ENCODE measurements around the gene IMMP1L.
"Not testable (repeated sequence)": the region's sequence is repeated elsewhere in the genome, so short reads cannot be mapped to it uniquely, and the experiment has no call there.

IMMP1L gene

GRCh38 chr11:31509429-31510345, at the start of gene IMMP1L, which contains the start of gene ELP4:
Gene IMMP1L (minus strand): TSS chr11:31509622. CDS start chr11:31463276, 46,346 bp downstream.
Gene ELP4 (plus strand): TSS chr11:31509767. CDS start chr11:31509785, 18 bp downstream.
- DNase-seq (ENCODE audit: low read depth), result peak; percentile 92

GRCh38 chr11:31558001-31558400, 48.6 kb upstream of the IMMP1L start:
- no peak for DNase-seq (ENCODE audit: low read depth)

- no peak for DNase-seq (ENCODE audit: low read depth)
Observed at GRCh38 chr11:31555938-31556337, 46.5 kb upstream of the IMMP1L start.

- DNase-seq (ENCODE audit: low read depth), result no peak
Observed at GRCh38 chr11:31542862-31543261, 33.4 kb upstream of the IMMP1L start.

- no peak for DNase-seq (ENCODE audit: low read depth)
Observed at GRCh38 chr11:31535479-31535878, 26.1 kb upstream of the IMMP1L start.

GRCh38 chr11:31531293-31531692, 21.9 kb upstream of the IMMP1L start:
- no peak for DNase-seq (ENCODE audit: low read depth)

- DNase-seq (ENCODE audit: low read depth), result no peak
Observed at GRCh38 chr11:31529701-31530100, 20.3 kb upstream of the IMMP1L start.

- DNase-seq (ENCODE audit: low read depth), result no peak
Observed at GRCh38 chr11:31529189-31529588, 19.8 kb upstream of the IMMP1L start.

- no peak for DNase-seq (ENCODE audit: low read depth)
Observed at GRCh38 chr11:31521497-31522150, 12.2 kb upstream of the IMMP1L start.

- DNase-seq (ENCODE audit: low read depth), result no peak
Observed at GRCh38 chr11:31512117-31512516, 2.7 kb upstream of the IMMP1L start.

- no peak for DNase-seq (ENCODE audit: low read depth)
Observed at GRCh38 chr11:31509051-31509428, 382 bp downstream of the IMMP1L start.

- no peak for DNase-seq (ENCODE audit: low read depth)
Observed at GRCh38 chr11:31500560-31500959, 8.9 kb downstream of the IMMP1L start.

GRCh38 chr11:31499576-31500178, 9.7 kb downstream of the IMMP1L start:
- DNase-seq (ENCODE audit: low read depth), result no peak

GRCh38 chr11:31493762-31494161, 15.7 kb downstream of the IMMP1L start:
- not testable (repeated sequence) for DNase-seq (ENCODE audit: low read depth)

GRCh38 chr11:31493235-31493634, 16.2 kb downstream of the IMMP1L start:
- DNase-seq (ENCODE audit: low read depth), result no peak

GRCh38 chr11:31492320-31492913, 17.0 kb downstream of the IMMP1L start:
- no peak for DNase-seq (ENCODE audit: low read depth)

GRCh38 chr11:31487848-31488247, 21.6 kb downstream of the IMMP1L start:
- no peak for DNase-seq (ENCODE audit: low read depth)

GRCh38 chr11:31484497-31484896, 24.9 kb downstream of the IMMP1L start:
- no peak for DNase-seq (ENCODE audit: low read depth)

- DNase-seq (ENCODE audit: low read depth), result no peak
Observed at GRCh38 chr11:31480930-31481329, 28.5 kb downstream of the IMMP1L start.

GRCh38 chr11:31479066-31479465, 30.4 kb downstream of the IMMP1L start:
- DNase-seq (ENCODE audit: low read depth), result no peak

GRCh38 chr11:31478223-31478590, 31.2 kb downstream of the IMMP1L start:
- DNase-seq (ENCODE audit: low read depth), result no peak

- DNase-seq (ENCODE audit: low read depth), result no peak
Observed at GRCh38 chr11:31477528-31478222, 31.7 kb downstream of the IMMP1L start.

Measured in stimulated activated CD8-positive, alpha-beta memory T cell treated with anti-CD3 and anti-CD28 coated beads, Interleukin-12 subunit alpha, Interleukin-12 subunit beta, amount 100 ng/mL, for 1 hour (primary cell).